ENCODE results near the gene NIPAL3.
"Not testable (repeated sequence)": the region's sequence is repeated elsewhere in the genome, so short reads cannot be mapped to it uniquely, and the experiment has no call there.

The NIPAL3 gene

DNA sequence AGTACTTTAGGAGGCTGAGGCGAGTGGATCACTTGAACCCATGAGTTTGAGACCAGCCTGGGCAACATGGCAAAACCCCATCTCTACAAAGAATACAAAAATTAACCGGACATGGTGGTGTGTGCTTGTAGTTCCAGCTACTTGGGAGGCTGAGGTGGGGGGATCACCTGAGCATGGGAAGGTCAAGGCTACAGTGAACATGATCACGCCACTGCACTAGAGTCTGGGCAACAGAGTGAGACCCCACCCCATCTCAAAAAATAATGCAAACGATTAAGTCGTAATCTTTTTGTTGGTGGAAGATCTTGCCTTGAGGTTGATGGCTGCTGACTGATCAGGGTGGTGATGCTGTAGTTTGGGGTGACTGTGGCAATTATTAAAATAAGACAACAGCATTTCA lies 93.3 kb downstream of the NIPAL3 start:
- Histone ChIP-seq H3K79me2 (ENCODE audit: control insufficient read depth, insufficient read depth, low read length, poor library complexity) (no peaks in the 10 kb centered on the region), H3K4me3 (ENCODE audit: low read depth, low read length) (no peak overlapping the region), H2BK12ac (ENCODE audit: low read length) (no peak overlapping the region), H3K36me3 (ENCODE audit: control insufficient read depth in 1 of 2, insufficient read depth in 2 of 2, low read length in 2 of 2) (no peaks in the 10 kb centered on the region), H3K9me3 (ENCODE audit: insufficient read depth, low read depth, low read length) (no peaks in the 10 kb centered on the region), H3K14ac (ENCODE audit: low read length) (no peak overlapping the region), H3K4ac (ENCODE audit: low read depth, low read length) (no peak overlapping the region), H2BK5ac (ENCODE audit: low read depth, low read length, poor library complexity) (no peak overlapping the region), H3K4me1 (ENCODE audit: control insufficient read depth in 1 of 2, insufficient read depth in 2 of 2, low read length in 2 of 2) (no peaks in the 10 kb centered on the region), H4K91ac (ENCODE audit: low read depth, low read length) (no peak overlapping the region), H3K23ac (ENCODE audit: low read length) (no peak overlapping the region), H3K79me1 (ENCODE audit: low read length) (no peaks in the 10 kb centered on the region), H3K4me2 (ENCODE audit: low read length) (no peak overlapping the region), H4K12ac (ENCODE audit: low read depth, low read length) (no peak overlapping the region), H3K27me3 (ENCODE audit: insufficient read depth, low read length) (no peaks in the 10 kb centered on the region), H3K18ac (ENCODE audit: low read length) (no peak overlapping the region), H2AFZ (ENCODE audit: insufficient read depth, low read length, poor library complexity) (no peak overlapping the region), H2BK120ac (ENCODE audit: insufficient read depth, low read length, poor library complexity) (no peak overlapping the region), H3K9ac (ENCODE audit: low read length) (no peak overlapping the region), H4K8ac (ENCODE audit: low read depth, low read length) (no peak overlapping the region), H3K27ac (ENCODE audit: low read depth, low read length) (no peak overlapping the region), H2AK5ac (ENCODE audit: low read length) (no peak overlapping the region)
- no peak for DNase-seq
- WGBS (ENCODE audit: extremely low coverage, insufficient coverage, insufficient read length): no CpG with 5 or more reads among the region's 5 CpGs

DNA sequence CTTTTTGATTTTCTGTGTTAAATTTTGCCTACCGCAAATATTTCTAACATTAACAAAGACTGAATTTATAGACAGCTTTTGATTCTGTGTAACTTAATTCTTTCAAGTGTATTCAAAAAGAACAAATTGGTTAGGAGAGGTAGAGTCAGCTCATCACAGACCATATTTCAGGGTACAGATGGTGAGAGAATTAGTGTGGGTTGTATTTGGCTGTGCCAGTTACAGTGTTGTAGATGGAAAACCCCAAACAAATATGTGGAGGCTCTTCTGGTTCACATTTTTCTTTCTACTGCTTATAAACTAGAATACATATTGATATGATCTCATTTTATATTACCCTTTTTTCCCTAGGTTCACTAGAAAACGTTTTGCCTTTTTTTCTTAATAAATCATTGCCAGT lies 98.1 kb downstream of the NIPAL3 start:
- no peaks in the 10 kb centered on the region for H3K9me3 ChIP-seq (ENCODE audit: insufficient read depth, low read depth, low read length)
- H2BK120ac ChIP-seq (ENCODE audit: insufficient read depth, low read length, poor library complexity): no peak overlapping the region
- WGBS (ENCODE audit: extremely low coverage, insufficient coverage, insufficient read length): no CpG with 5 or more reads among the region's 2 CpGs
- no peak overlapping the region for H4K8ac ChIP-seq (ENCODE audit: low read depth, low read length)
- H3K9ac ChIP-seq (ENCODE audit: low read length): no peak overlapping the region
- no peak overlapping the region for H4K91ac ChIP-seq (ENCODE audit: low read depth, low read length)
- no peak overlapping the region for H2AFZ ChIP-seq (ENCODE audit: insufficient read depth, low read length, poor library complexity)
- H2AK5ac ChIP-seq (ENCODE audit: low read length): no peak overlapping the region
- H3K23ac ChIP-seq (ENCODE audit: low read length): no peak overlapping the region
- DNase-seq: no peak
- no peak overlapping the region for H4K12ac ChIP-seq (ENCODE audit: low read depth, low read length)
- H2BK12ac ChIP-seq (ENCODE audit: low read length): no peak overlapping the region
- H3K79me2 ChIP-seq (ENCODE audit: control insufficient read depth, insufficient read depth, low read length, poor library complexity): no peaks in the 10 kb centered on the region
- no peaks in the 10 kb centered on the region for H3K79me1 ChIP-seq (ENCODE audit: low read length)
- H3K4me1 ChIP-seq (ENCODE audit: control insufficient read depth in 1 of 2, insufficient read depth in 2 of 2, low read length in 2 of 2): no peaks in the 10 kb centered on the region
- H3K4me2 ChIP-seq (ENCODE audit: low read length): no peak overlapping the region
- H2BK5ac ChIP-seq (ENCODE audit: low read depth, low read length, poor library complexity): no peak overlapping the region
- H3K27ac ChIP-seq (ENCODE audit: low read depth, low read length): no peak overlapping the region
- no peak overlapping the region for H3K14ac ChIP-seq (ENCODE audit: low read length)
- H3K4ac ChIP-seq (ENCODE audit: low read depth, low read length): no peak overlapping the region
- no peaks in the 10 kb centered on the region for H3K27me3 ChIP-seq (ENCODE audit: insufficient read depth, low read length)
- no peak overlapping the region for H3K4me3 ChIP-seq (ENCODE audit: low read depth, low read length)
- H3K18ac ChIP-seq (ENCODE audit: low read length): no peak overlapping the region
- peaks cover 0 to 1% of the 10 kb centered on the region in 2 experiments for H3K36me3 ChIP-seq (ENCODE audit: control insufficient read depth in 1 of 2, insufficient read depth in 2 of 2, low read length in 2 of 2)

GRCh38 chr1:24514946-24515345 lies 99.3 kb downstream of the NIPAL3 start:
- Histone ChIP-seq H3K27me3 (ENCODE audit: insufficient read depth, low read length) (no peaks in the 10 kb centered on the region), H2BK5ac (ENCODE audit: low read depth, low read length, poor library complexity) (no peak overlapping the region), H4K12ac (ENCODE audit: low read depth, low read length) (no peak overlapping the region), H3K27ac (ENCODE audit: low read depth, low read length) (no peak overlapping the region), H3K14ac (ENCODE audit: low read length) (no peak overlapping the region), H3K4me1 (ENCODE audit: control insufficient read depth in 1 of 2, insufficient read depth in 2 of 2, low read length in 2 of 2) (no peaks in the 10 kb centered on the region), H2BK120ac (ENCODE audit: insufficient read depth, low read length, poor library complexity) (no peak overlapping the region), H3K18ac (ENCODE audit: low read length) (no peak overlapping the region), H3K23ac (ENCODE audit: low read length) (no peak overlapping the region), H2BK12ac (ENCODE audit: low read length) (no peak overlapping the region), H4K8ac (ENCODE audit: low read depth, low read length) (no peak overlapping the region), H3K4me2 (ENCODE audit: low read length) (no peak overlapping the region), H3K36me3 (ENCODE audit: control insufficient read depth in 1 of 2, insufficient read depth in 2 of 2, low read length in 2 of 2) (peaks cover 0 to 1% of the 10 kb centered on the region in 2 experiments), H3K79me2 (ENCODE audit: control insufficient read depth, insufficient read depth, low read length, poor library complexity) (no peaks in the 10 kb centered on the region), H3K9me3 (ENCODE audit: insufficient read depth, low read depth, low read length) (no peaks in the 10 kb centered on the region), H4K91ac (ENCODE audit: low read depth, low read length) (no peak overlapping the region), H2AK5ac (ENCODE audit: low read length) (no peak overlapping the region), H2AFZ (ENCODE audit: insufficient read depth, low read length, poor library complexity) (no peak overlapping the region), H3K79me1 (ENCODE audit: low read length) (no peaks in the 10 kb centered on the region), H3K9ac (ENCODE audit: low read length) (no peak overlapping the region), H3K4me3 (ENCODE audit: low read depth, low read length) (no peak overlapping the region), H3K4ac (ENCODE audit: low read depth, low read length) (no peak overlapping the region)
- WGBS (ENCODE audit: extremely low coverage, insufficient coverage, insufficient read length): no CpG with 5 or more reads among the region's 5 CpGs
- DNase-seq: no peak

DNA sequence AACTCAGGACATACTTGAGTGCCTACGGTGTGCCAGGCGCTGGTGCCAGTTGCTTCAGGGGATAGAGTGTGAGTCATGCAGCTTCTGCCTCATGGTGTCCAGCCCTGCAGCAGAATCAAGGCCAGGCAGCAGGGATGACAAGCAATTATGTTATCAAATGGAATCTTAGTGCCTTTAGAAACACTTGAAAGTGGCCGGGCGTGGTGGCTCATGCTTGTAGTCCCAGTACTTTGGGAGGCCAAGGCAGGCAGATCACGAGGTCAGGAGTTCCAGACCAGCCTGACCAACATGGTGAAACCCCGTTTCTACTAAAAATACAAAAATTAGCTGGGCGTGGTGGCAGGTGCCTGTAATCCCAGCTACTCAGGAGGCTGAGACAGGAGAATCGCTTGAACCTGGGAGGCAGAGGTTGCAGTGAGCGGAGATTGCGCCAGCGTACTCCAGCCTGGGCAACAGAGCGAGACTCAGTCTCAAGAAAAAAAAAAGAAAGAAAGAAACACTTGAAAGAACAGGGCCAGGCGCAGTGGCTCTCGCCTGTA lies 100.1 kb downstream of the NIPAL3 start:
- not testable (repeated sequence) for H2BK12ac ChIP-seq (ENCODE audit: low read length); H3K9ac ChIP-seq (ENCODE audit: low read length); H3K4me1 ChIP-seq (ENCODE audit: control insufficient read depth in 1 of 2, insufficient read depth in 2 of 2, low read length in 2 of 2); H2AFZ ChIP-seq (ENCODE audit: insufficient read depth, low read length, poor library complexity); H4K91ac ChIP-seq (ENCODE audit: low read depth, low read length); H3K18ac ChIP-seq (ENCODE audit: low read length); H3K79me1 ChIP-seq (ENCODE audit: low read length); H3K23ac ChIP-seq (ENCODE audit: low read length); H4K8ac ChIP-seq (ENCODE audit: low read depth, low read length); H2BK120ac ChIP-seq (ENCODE audit: insufficient read depth, low read length, poor library complexity); H3K27me3 ChIP-seq (ENCODE audit: insufficient read depth, low read length); H3K9me3 ChIP-seq (ENCODE audit: insufficient read depth, low read depth, low read length); H3K4me2 ChIP-seq (ENCODE audit: low read length); H2AK5ac ChIP-seq (ENCODE audit: low read length); H3K14ac ChIP-seq (ENCODE audit: low read length); H2BK5ac ChIP-seq (ENCODE audit: low read depth, low read length, poor library complexity); H3K4ac ChIP-seq (ENCODE audit: low read depth, low read length); H3K27ac ChIP-seq (ENCODE audit: low read depth, low read length); H3K36me3 ChIP-seq (ENCODE audit: control insufficient read depth in 1 of 2, insufficient read depth in 2 of 2, low read length in 2 of 2); H3K4me3 ChIP-seq (ENCODE audit: low read depth, low read length); H3K79me2 ChIP-seq (ENCODE audit: control insufficient read depth, insufficient read depth, low read length, poor library complexity); H4K12ac ChIP-seq (ENCODE audit: low read depth, low read length)
- no CpG with 5 or more reads among the region's 14 CpGs for WGBS (ENCODE audit: extremely low coverage, insufficient coverage, insufficient read length)
- DNase-seq: peak; percentile 69 to 72
